MM.1S (cell line): ENCODE measurements around the gene CASZ1.
A peak's percentile ranks its signal among the peaks of the same experiment; 100 is the strongest.

Experiments
- DNase-seq: peaks from one replicate; pipeline ENCODE4 v3.0.0-alpha.2; 2015
- H2AFZ ChIP-seq: fragments of 300-600 bp; sonication (generic); 2 replicates; pipeline ENCODE4 v1.6.0; 2016; ENCODE audit warnings: antibody characterized with exemption, low read length
- H3F3A ChIP-seq: fragments of 300-600 bp; sonication (generic); 2 replicates; pipeline ENCODE4 v1.6.1; 2016; ENCODE audit warnings: mild to moderate bottlenecking, antibody characterized with exemption, low read length, moderate library complexity, mixed read lengths; ENCODE audit not compliant: insufficient read depth
- H3K27ac ChIP-seq: fragments of 300-600 bp; sonication (generic); 2 replicates; pipeline ENCODE4 v1.5.1; 2016; ENCODE audit warnings: mild to moderate bottlenecking, low read length
- H3K27me3 ChIP-seq: fragments of 300-600 bp; sonication (generic); replicated peaks from 2 replicates; pipeline ENCODE4 v1.6.0; 2016; ENCODE audit warnings: low read length; ENCODE audit not compliant: insufficient read depth
- H3K36me3 ChIP-seq: fragments of 300-600 bp; sonication (generic); replicated peaks from 2 replicates; pipeline ENCODE4 v1.6.1; 2016; ENCODE audit warnings: mild to moderate bottlenecking, low read length, mixed read lengths; ENCODE audit not compliant: insufficient read depth
- H3K4me1 ChIP-seq: fragments of 300-600 bp; sonication (generic); 2 replicates; pipeline ENCODE4 v1.6.1; 2016; ENCODE audit warnings: low read length, mixed read lengths
- H3K4me2 ChIP-seq: fragments of 300-600 bp; sonication (generic); 2 replicates; pipeline ENCODE4 v1.6.0; 2016; ENCODE audit warnings: low read depth, low read length
- H3K4me3 ChIP-seq: fragments of 300-600 bp; sonication (generic); 2 replicates; pipeline ENCODE4 v1.5.1; 2016; ENCODE audit warnings: low read length, mixed read lengths
- H3K79me2 ChIP-seq: fragments of 300-600 bp; sonication (generic); 2 replicates; pipeline ENCODE4 v1.6.1; 2016; ENCODE audit warnings: mixed run types, low read length, mixed read lengths
- H3K9ac ChIP-seq: fragments of 300-600 bp; sonication (generic); 2 replicates; pipeline ENCODE4 v1.6.1; 2016; ENCODE audit warnings: low read length, mixed read lengths
- H3K9me2 ChIP-seq: fragments of 300-600 bp; sonication (generic); replicated peaks from 2 replicates; pipeline ENCODE4 v1.6.1; 2016; ENCODE audit warnings: mild to moderate bottlenecking, low read length, mixed read lengths; ENCODE audit not compliant: insufficient read depth
- H3K9me3 ChIP-seq: fragments of 300-600 bp; sonication (generic); replicated peaks from 2 replicates; pipeline ENCODE4 v1.6.1; 2016; ENCODE audit warnings: mild to moderate bottlenecking, low read length, mixed read lengths; ENCODE audit not compliant: insufficient read depth
- H4K20me1 ChIP-seq: fragments of 300-600 bp; sonication (generic); 2 replicates; pipeline ENCODE4 v1.6.1; 2016; ENCODE audit warnings: mild to moderate bottlenecking, low read length, moderate library complexity, mixed read lengths; ENCODE audit not compliant: insufficient read depth
- CTCF ChIP-seq: fragments of 300-600 bp; sonication (generic); IDR thresholded peaks from 2 replicates; pipeline ENCODE4 v1.5.1; 2016; ENCODE audit warnings: antibody characterized with exemption, low read length, mixed read lengths
- EZH2 ChIP-seq: fragments of 300-600 bp; sonication (generic); optimal IDR thresholded peaks from 2 replicates; pipeline ENCODE3; 2017; ENCODE audit warnings: low read depth, mild to moderate bottlenecking, antibody characterized with exemption, low read length, mixed read lengths
- EZH2phosphoT487 ChIP-seq: fragments of 300-600 bp; sonication (generic); IDR thresholded peaks from 2 replicates; pipeline ENCODE4 v1.6.1; 2018; ENCODE audit warnings: antibody characterized with exemption, low read length

CASZ1 gene

GRCh38 chr1:10835822-10836421 lies 39.5 kb upstream of the CASZ1 start:
- Histone ChIP-seq H2AFZ (no peak overlapping the region), H3K27ac (no peak overlapping the region), H3K79me2 (no peaks in the 10 kb centered on the region), H3K4me3 (no peak overlapping the region), H3K9me3 (no peaks in the 10 kb centered on the region), H3K9me2 (no peaks in the 10 kb centered on the region), H3K36me3 (no peaks in the 10 kb centered on the region), H3K27me3 (peaks cover 90% of the 10 kb centered on the region), H3K4me1 (no peaks in the 10 kb centered on the region), H3K9ac (no peak overlapping the region), H3K4me2 (no peak overlapping the region), H4K20me1 (no peaks in the 10 kb centered on the region), H3F3A (no peaks in the 10 kb centered on the region)
- no peak for DNase-seq
- no peak for TF ChIP-seq EZH2
- no peak for TF ChIP-seq CTCF
- TF ChIP-seq EZH2phosphoT487: peak; percentile 32; the same call in 1 of the 2 replicates

GRCh38 chr1:10835421-10835820 lies 39.0 kb upstream of the CASZ1 start:
- H3K27me3 ChIP-seq: peaks cover 93% of the 10 kb centered on the region
- no peak overlapping the region for H3K4me2 ChIP-seq
- no peaks in the 10 kb centered on the region for H4K20me1 ChIP-seq
- no peak overlapping the region for H2AFZ ChIP-seq
- no peaks in the 10 kb centered on the region for H3K4me1 ChIP-seq
- H3K9me2 ChIP-seq: no peaks in the 10 kb centered on the region
- H3K27ac ChIP-seq: no peak overlapping the region
- H3K9me3 ChIP-seq: no peaks in the 10 kb centered on the region
- H3K9ac ChIP-seq: no peak overlapping the region
- no peak for TF ChIP-seq EZH2
- TF ChIP-seq EZH2phosphoT487: no peak
- TF ChIP-seq CTCF: no peak
- H3K36me3 ChIP-seq: no peaks in the 10 kb centered on the region
- no peaks in the 10 kb centered on the region for H3K79me2 ChIP-seq
- DNase-seq: no peak
- H3K4me3 ChIP-seq: no peak overlapping the region
- no peaks in the 10 kb centered on the region for H3F3A ChIP-seq

- DNase-seq: no peak
- H3K27ac ChIP-seq: no peak overlapping the region
- H3K9ac ChIP-seq: no peak overlapping the region
- H3K79me2 ChIP-seq: no peaks in the 10 kb centered on the region
- no peaks in the 10 kb centered on the region for H4K20me1 ChIP-seq
- no peaks in the 10 kb centered on the region for H3K9me2 ChIP-seq
- TF ChIP-seq EZH2phosphoT487 (peak; percentile 56; the same call in 1 of the 2 replicates), CTCF (no peak), EZH2 (no peak)
- no peaks in the 10 kb centered on the region for H3F3A ChIP-seq
- no peak overlapping the region for H3K4me2 ChIP-seq
- H2AFZ ChIP-seq: no peak overlapping the region
- no peak overlapping the region for H3K4me3 ChIP-seq
- no peaks in the 10 kb centered on the region for H3K9me3 ChIP-seq
- no peaks in the 10 kb centered on the region for H3K36me3 ChIP-seq
- H3K27me3 ChIP-seq: peaks cover 93% of the 10 kb centered on the region
- H3K4me1 ChIP-seq: no peaks in the 10 kb centered on the region
Observed at GRCh38 chr1:10834770-10835412, 38.4 kb upstream of the CASZ1 start.
